Adrenal gland (tissue), 12 donors: Measurements from ENCODE around the gene CYP4V2. TPM values are rescaled to one million over a fixed set of nuclear protein-coding genes. Genes with fewer than 3 reads are reported as not detected.

Experiments
- DNase-seq, 7 donors: peaks; one replicate each; pipeline ENCODE4 v3.0.0-alpha.2; 2019 to 2020
- H3K27ac ChIP-seq, 5 donors: fragments of 200-600 bp; sonication (generic) in 4 of 5; 1 replicate in 3 of 5; 2 replicates in 2 of 5; pipeline versions ENCODE4 v1.5.1 to v1.8.0; 2016 to 2020; ENCODE audit warnings: mild to moderate bottlenecking in 1 of 5
- H3K27me3 ChIP-seq: fragments of 200-600 bp; 2 replicates; pipeline ENCODE4 v1.8.0; 2021
- H3K36me3 ChIP-seq, 2 donors: fragments of 200-600 bp; replicated peaks in 1 of 2; 1 replicate in 1 of 2; 2 replicates in 1 of 2; pipeline versions ENCODE4 v1.5.1 to v1.8.0; 2018 to 2022
- H3K4me1 ChIP-seq, 2 donors: fragments of 200-600 bp; replicated peaks in 1 of 2; 1 replicate in 1 of 2; 2 replicates in 1 of 2; pipeline versions ENCODE4 v1.5.1 to v1.8.0; 2018 to 2021
- H3K4me3 ChIP-seq, 4 donors: fragments of 200-600 bp; sonication (generic) in 3 of 4; one replicate each; pipeline ENCODE4 v1.5.1; 2016 to 2018
- H3K9me3 ChIP-seq, 3 donors: fragments of 200-600 bp; sonication (generic) in 1 of 3; replicated peaks in 1 of 3; 1 replicate in 2 of 3; 2 replicates in 1 of 3; pipeline versions ENCODE4 v1.5.1 to v1.8.0; 2016 to 2021
- POLR2A ChIP-seq, 2 donors: fragments of 450-650 bp; IDR thresholded peaks; one replicate each; pipeline ENCODE4 v1.6.1; 2017; ENCODE audit warnings: antibody characterized with exemption in 2 of 2, mild to moderate bottlenecking in 2 of 2, moderate library complexity in 1 of 2
- WGBS, 4 donors: extraction: QIAGEN DNeasy Blood & Tissue Kit in 2 of 4; methylation state at CpG; one replicate each; pipeline versions ENCODE4 v1.1.5 to v1.1.7; 2013 to 2017; 5-methylcytosine and 5-hydroxymethylcytosine counted together
- intact Hi-C, 2 donors: fragments of 100-400 bp; cut with DNase I; formaldehyde crosslinking; loops; one replicate each; pipeline versions ENCODE4 v1.14.1 to v1.15.0; 2022 to 2023
- polyA plus RNA-seq, 3 donors: library from polyadenylated mRNA; stranded (reverse); fragments of 200-250 nt in 2 of 3; fragments of 350-450 nt in 1 of 3; fragmentation: Illumina TruSeq in 1 of 3; extraction: RNeasy Lipid Tissue Mini Kit (QIAGEN cat#74804) in 1 of 3; gene quantifications; one replicate each; pipeline ENCODE4 v1.2.3, GENCODE V29; 2013 to 2014
- total RNA-seq, 9 donors: library from RNA; depleted of rRNA in 4 of 9; stranded (reverse); fragments of >200 nt in 4 of 9; fragments of 120-200 nt in 1 of 9; fragmentation: NEBNext Ultra II Directional in 1 of 9; extraction: Animal tissue kit (Norgen Biotek cat#: 25700) in 1 of 9; gene quantifications; one replicate each; pipeline versions ENCODE4 v1.1.0 to v1.2.4, GENCODE V29; 2013 to 2023
- TF ChIP-seq, protein P1 (sequence below), 6 experiments: fragments of 450-650 bp in 4 of 6; fragments of 200-600 bp in 2 of 6; sonication (generic) in 1 of 6; IDR thresholded peaks; 1 replicate in 5 of 6; 2 replicates in 1 of 6; pipeline versions ENCODE4 v1.5.1 to v1.8.0; 2016 to 2021; ENCODE audit warnings: antibody characterized with exemption in 6 of 6, mild to moderate bottlenecking in 2 of 6, moderate library complexity in 1 of 6
- donor health status: healthy with polysubstance abuse.
- donor health status: Bipolar disorder and iron deficiency.
- donor health status: DM: yes; HTN: yes; CAD: no.
- donor health status: DM: no; HTN: no; CAD: no.
- donor health status: DM: no; HTN: no; CAD: no.
- donor health status: DM: yes; HTN: yes; CAD: no.

The CYP4V2 gene
- total and polyA plus RNA-seq, 12 donors: 11.5 to 106 (median 61.0) TPM

DNA sequence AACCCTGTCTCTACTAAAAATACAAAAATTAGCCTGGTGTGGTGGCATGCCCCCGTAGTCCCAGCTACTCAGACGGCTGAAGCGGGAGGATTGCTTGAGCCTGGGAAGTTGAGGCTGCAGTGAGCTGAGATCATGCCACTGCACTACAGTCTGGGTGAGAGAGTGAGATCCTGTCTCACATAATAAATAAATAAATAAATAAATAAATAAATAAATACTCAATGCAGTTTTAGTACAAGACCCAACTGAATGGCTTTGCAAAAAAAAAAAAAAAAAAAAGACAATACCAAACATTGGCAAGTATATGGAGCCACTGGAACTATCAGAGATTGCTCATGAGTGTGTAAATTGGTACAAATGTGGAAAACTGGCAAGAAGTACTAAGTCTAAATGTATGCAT, 3.3 kb upstream of the CYP4V2 start:
- no peak overlapping the region for H3K27ac ChIP-seq
- intact Hi-C loops: no loop called here
- no peaks in the 10 kb centered on the region for H3K9me3 ChIP-seq
- DNase-seq: no peak
- H3K4me3 ChIP-seq: no peak overlapping the region
- TF ChIP-seq, protein P1, sequence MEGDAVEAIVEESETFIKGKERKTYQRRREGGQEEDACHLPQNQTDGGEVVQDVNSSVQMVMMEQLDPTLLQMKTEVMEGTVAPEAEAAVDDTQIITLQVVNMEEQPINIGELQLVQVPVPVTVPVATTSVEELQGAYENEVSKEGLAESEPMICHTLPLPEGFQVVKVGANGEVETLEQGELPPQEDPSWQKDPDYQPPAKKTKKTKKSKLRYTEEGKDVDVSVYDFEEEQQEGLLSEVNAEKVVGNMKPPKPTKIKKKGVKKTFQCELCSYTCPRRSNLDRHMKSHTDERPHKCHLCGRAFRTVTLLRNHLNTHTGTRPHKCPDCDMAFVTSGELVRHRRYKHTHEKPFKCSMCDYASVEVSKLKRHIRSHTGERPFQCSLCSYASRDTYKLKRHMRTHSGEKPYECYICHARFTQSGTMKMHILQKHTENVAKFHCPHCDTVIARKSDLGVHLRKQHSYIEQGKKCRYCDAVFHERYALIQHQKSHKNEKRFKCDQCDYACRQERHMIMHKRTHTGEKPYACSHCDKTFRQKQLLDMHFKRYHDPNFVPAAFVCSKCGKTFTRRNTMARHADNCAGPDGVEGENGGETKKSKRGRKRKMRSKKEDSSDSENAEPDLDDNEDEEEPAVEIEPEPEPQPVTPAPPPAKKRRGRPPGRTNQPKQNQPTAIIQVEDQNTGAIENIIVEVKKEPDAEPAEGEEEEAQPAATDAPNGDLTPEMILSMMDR (IDR thresholded peaks at IDR 0.05): no peak
- TF ChIP-seq POLR2A (IDR thresholded peaks at IDR 0.05): no peak
- H3K27me3 ChIP-seq: no peaks in the 10 kb centered on the region
- no peaks in the 10 kb centered on the region for H3K36me3 ChIP-seq
- WGBS, 4 donors: 63 to 91% (median 73%) methylated on average over 3 of the region's 3 CpGs
- H3K4me1 ChIP-seq: peaks cover 6 to 22% of the 10 kb centered on the region in 2 donors

DNA sequence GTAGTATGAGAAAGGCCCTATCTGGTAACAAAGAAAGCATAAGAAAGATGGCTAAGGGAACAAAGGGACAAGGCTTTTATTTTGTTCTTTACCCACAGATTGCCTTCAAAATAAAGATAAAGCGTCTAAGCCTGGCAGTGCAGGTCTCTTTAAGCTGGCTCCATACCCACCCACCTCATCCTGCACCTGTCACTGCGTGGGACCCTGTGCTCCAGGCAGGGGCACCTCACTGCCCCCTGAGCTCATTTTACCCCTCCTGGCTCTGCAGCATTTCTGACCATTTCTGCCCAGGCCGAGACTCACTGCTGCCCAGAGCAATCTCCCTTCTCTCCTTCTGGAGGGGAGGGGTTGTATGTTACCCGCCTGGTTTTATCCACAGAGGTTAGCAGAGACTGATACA, 1.7 kb upstream of the CYP4V2 start:
- H3K27ac ChIP-seq: peak overlapping the region in 1 of 5 donors; percentile 99
- no peaks in the 10 kb centered on the region for H3K27me3 ChIP-seq
- H3K4me3 ChIP-seq: no peak overlapping the region
- TF ChIP-seq, protein P1 (IDR thresholded peaks at IDR 0.05): no peak
- no peak for TF ChIP-seq POLR2A (IDR thresholded peaks at IDR 0.05)
- DNase-seq: no peak
- intact Hi-C loops: no loop called here
- no peaks in the 10 kb centered on the region for H3K9me3 ChIP-seq
- H3K36me3 ChIP-seq: no peaks in the 10 kb centered on the region
- peaks cover 7 to 32% of the 10 kb centered on the region in 2 donors for H3K4me1 ChIP-seq
- WGBS, 4 donors: 71 to 82% (median 76%) methylated on average over 4 of the region's 4 CpGs

DNA sequence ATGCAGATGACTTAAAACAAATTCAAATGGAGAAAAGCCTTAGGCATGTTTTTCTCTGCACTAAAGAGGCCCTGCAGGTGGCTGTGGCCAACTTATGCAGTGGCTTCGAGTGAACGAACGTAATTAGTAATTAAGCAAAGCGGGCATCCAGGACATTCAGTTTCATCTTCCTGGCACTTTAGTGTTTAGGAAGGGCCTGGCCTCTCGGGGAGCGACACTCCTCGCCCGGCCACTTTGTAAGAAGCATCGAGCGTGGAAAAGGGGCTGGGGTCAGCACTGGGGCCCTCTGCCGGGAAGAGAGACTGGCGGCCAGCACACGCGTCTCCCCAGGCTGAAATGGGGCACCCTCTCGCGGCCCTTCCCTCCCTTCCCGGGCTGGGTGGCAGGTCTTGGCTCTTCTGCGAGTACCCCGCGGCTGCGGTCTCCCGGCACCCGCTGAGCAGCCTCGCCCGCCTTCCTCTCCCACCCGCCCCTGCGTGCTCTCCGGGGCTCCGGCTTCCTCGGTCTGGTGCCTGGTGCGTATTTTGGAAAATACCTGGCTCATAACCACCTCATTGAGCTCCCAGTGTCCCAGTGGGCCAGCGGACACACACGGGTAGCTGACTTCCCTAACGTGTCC, 677 bp upstream of the CYP4V2 start:
- no peaks in the 10 kb centered on the region for H3K9me3 ChIP-seq
- 0 to 3% (median 1%) methylated on average over 6 to 34 of the region's 34 CpGs for WGBS, 4 donors
- H3K4me3 ChIP-seq: peak overlapping the region; percentile 62 to 98 (median 90)
- peaks cover 7 to 32% of the 10 kb centered on the region in 2 donors for H3K4me1 ChIP-seq
- TF ChIP-seq, protein P1 (IDR thresholded peaks at IDR 0.05): no peak
- no peak for TF ChIP-seq POLR2A (IDR thresholded peaks at IDR 0.05)
- H3K36me3 ChIP-seq: peaks cover 0 to 6% of the 10 kb centered on the region in 2 donors
- DNase-seq: peak in 2 of 7 donors; percentile 49 to 66
- intact Hi-C loops: no loop called here
- H3K27ac ChIP-seq: peak overlapping the region; percentile 84 to 99 (median 95)
- no peaks in the 10 kb centered on the region for H3K27me3 ChIP-seq

DNA sequence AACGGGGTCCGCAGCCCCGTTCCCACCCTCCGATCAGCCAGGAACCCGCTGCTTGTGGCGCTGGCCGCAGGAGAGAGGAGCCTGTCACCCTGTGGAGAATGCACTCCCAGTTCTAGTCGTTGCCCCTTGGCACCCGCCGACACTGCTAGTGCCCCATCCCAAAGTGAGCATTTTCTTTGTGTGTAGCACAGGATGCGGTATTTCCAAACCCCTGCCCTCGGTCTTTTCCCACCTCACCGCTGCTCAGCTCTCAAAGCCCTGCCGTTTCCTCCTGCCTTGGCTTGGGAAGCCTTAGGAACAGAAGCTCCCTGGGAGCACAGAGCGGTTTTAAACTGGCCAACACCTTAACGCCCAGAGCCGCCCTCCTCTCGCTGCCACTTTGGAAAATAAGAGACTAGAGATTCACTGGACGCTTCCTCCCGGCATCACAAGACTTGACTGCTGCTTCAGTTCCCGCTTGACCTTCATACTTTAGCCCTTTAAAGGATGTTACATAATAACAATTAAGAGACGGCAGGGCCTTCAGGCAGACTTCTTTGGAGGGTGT, 772 bp downstream of the CYP4V2 start:
- no peaks in the 10 kb centered on the region for H3K27me3 ChIP-seq
- TF ChIP-seq POLR2A (IDR thresholded peaks at IDR 0.05): peak; percentile 24 to 57
- TF ChIP-seq, protein P1 (IDR thresholded peaks at IDR 0.05): no peak
- H3K9me3 ChIP-seq: no peaks in the 10 kb centered on the region
- peak overlapping the region; percentile 62 to 98 (median 90) for H3K4me3 ChIP-seq
- H3K4me1 ChIP-seq: peaks cover 7 to 32% of the 10 kb centered on the region in 2 donors
- H3K36me3 ChIP-seq: peaks cover 0 to 11% of the 10 kb centered on the region in 2 donors
- intact Hi-C loops: no loop called here
- WGBS, 4 donors: 0 to 5% (median 1%) methylated on average over 11 to 22 of the region's 22 CpGs
- H3K27ac ChIP-seq: peak overlapping the region; percentile 84 to 99 (median 95)
- peak; percentile 40 to 71 (median 62) for DNase-seq
